Stimulated activated CD8-positive, alpha-beta memory T cell treated with anti-CD3 and anti-CD28 coated beads, Interleukin-12 subunit alpha, Interleukin-12 subunit beta, amount 100 ng/mL, for 4 hours (primary cell): ENCODE data around the gene MAP4K4.
"Not testable (repeated sequence)": the region's sequence is repeated elsewhere in the genome, so short reads cannot be mapped to it uniquely, and the experiment has no call there.

ENCODE experiments used
- DNase-seq: peaks from one replicate; pipeline ENCODE4 v3.0.0-alpha.2; 2020; ENCODE audit warnings: low read depth

The MAP4K4 gene

GRCh38 chr2:101921319-101921952, 223.9 kb downstream of the MAP4K4 start:
- no peak for DNase-seq

GRCh38 chr2:101921953-101922325, 224.4 kb downstream of the MAP4K4 start:
- no peak for DNase-seq

GRCh38 chr2:101924311-101924710, 226.8 kb downstream of the MAP4K4 start:
- not testable (repeated sequence) for DNase-seq

- DNase-seq, result no peak
Measured at GRCh38 chr2:101930019-101930418, 232.5 kb downstream of the MAP4K4 start.

GRCh38 chr2:101930847-101931246, 233.3 kb downstream of the MAP4K4 start:
- no peak for DNase-seq

- DNase-seq, result no peak
Measured at GRCh38 chr2:101931402-101931801, 233.9 kb downstream of the MAP4K4 start.

- not testable (repeated sequence) for DNase-seq
Measured at GRCh38 chr2:101935764-101936163, 238.3 kb downstream of the MAP4K4 start.

GRCh38 chr2:101942851-101943250, 245.3 kb downstream of the MAP4K4 start:
- no peak for DNase-seq
